Lower lobe of right lung (tissue), 2 donors: ENCODE results near the gene P4HB. TPM values are rescaled to one million over a fixed set of nuclear protein-coding genes. Genes with fewer than 3 reads are reported as not detected.

Experiments used
- ATAC-seq, 2 donors: fragments of 200-7000 bp; cut with Tn5 transposase; one replicate each; pipeline ENCODE4 v1.9.1; 2020 to 2022; ENCODE audit warnings: mild to moderate bottlenecking in 2 of 2, moderate library complexity in 2 of 2
- DNase-seq: peaks from one replicate; pipeline ENCODE4 v3.0.0-alpha.2; 2020
- H3K27ac ChIP-seq: fragments of 200-600 bp; one replicate; pipeline ENCODE4 v1.8.0; 2022
- H3K27me3 ChIP-seq: fragments of 200-600 bp; one replicate; pipeline ENCODE4 v1.8.0; 2022; ENCODE audit warnings: low read depth
- H3K36me3 ChIP-seq: fragments of 200-600 bp; one replicate; pipeline ENCODE4 v1.8.0; 2022; ENCODE audit warnings: mild to moderate bottlenecking
- H3K4me1 ChIP-seq: fragments of 200-600 bp; one replicate; pipeline ENCODE4 v1.8.0; 2022
- H3K4me3 ChIP-seq: fragments of 200-600 bp; one replicate; pipeline ENCODE4 v1.8.0; 2022; ENCODE audit warnings: mild to moderate bottlenecking
- H3K9me3 ChIP-seq: fragments of 200-600 bp; one replicate; pipeline ENCODE4 v1.8.0; 2022
- intact Hi-C: fragments of 100-400 bp; cut with DNase I; formaldehyde crosslinking; loops from one replicate; pipeline ENCODE4 v1.11.0; 2022
- total RNA-seq: library from RNA; stranded (reverse); fragmentation: NEBNext Ultra II Directional; extraction: Animal tissue kit (Norgen Biotek cat#: 25700); gene quantifications from one replicate; pipeline ENCODE4 v1.2.1, GENCODE V29; 2021
- TF ChIP-seq, protein P1 (sequence below): fragments of 200-600 bp; IDR thresholded peaks from one replicate; pipeline ENCODE4 v1.8.0; 2022; ENCODE audit warnings: antibody characterized with exemption, mild to moderate bottlenecking
- donor health status: DM: no; HTN: yes; CAD: no; lungs with severe emphysema.

Gene P4HB
- total RNA-seq, 1 donor from 2014 or later, result 432 TPM

GRCh38 chr17:81899514-81900166, 39.3 kb upstream of the P4HB start:
- ATAC-seq, result no peak
- intact Hi-C loops, result no loop called here
- no peak overlapping the region for H3K4me3 ChIP-seq
- H3K36me3 ChIP-seq, result peaks cover 65% of the 10 kb centered on the region
- TF ChIP-seq, protein P1, sequence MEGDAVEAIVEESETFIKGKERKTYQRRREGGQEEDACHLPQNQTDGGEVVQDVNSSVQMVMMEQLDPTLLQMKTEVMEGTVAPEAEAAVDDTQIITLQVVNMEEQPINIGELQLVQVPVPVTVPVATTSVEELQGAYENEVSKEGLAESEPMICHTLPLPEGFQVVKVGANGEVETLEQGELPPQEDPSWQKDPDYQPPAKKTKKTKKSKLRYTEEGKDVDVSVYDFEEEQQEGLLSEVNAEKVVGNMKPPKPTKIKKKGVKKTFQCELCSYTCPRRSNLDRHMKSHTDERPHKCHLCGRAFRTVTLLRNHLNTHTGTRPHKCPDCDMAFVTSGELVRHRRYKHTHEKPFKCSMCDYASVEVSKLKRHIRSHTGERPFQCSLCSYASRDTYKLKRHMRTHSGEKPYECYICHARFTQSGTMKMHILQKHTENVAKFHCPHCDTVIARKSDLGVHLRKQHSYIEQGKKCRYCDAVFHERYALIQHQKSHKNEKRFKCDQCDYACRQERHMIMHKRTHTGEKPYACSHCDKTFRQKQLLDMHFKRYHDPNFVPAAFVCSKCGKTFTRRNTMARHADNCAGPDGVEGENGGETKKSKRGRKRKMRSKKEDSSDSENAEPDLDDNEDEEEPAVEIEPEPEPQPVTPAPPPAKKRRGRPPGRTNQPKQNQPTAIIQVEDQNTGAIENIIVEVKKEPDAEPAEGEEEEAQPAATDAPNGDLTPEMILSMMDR, result no peak
- no peaks in the 10 kb centered on the region for H3K9me3 ChIP-seq
- peaks cover 14% of the 10 kb centered on the region for H3K4me1 ChIP-seq
- peaks cover 4% of the 10 kb centered on the region for H3K27me3 ChIP-seq
- H3K27ac ChIP-seq, result no peak overlapping the region
- no peak for DNase-seq

DNA sequence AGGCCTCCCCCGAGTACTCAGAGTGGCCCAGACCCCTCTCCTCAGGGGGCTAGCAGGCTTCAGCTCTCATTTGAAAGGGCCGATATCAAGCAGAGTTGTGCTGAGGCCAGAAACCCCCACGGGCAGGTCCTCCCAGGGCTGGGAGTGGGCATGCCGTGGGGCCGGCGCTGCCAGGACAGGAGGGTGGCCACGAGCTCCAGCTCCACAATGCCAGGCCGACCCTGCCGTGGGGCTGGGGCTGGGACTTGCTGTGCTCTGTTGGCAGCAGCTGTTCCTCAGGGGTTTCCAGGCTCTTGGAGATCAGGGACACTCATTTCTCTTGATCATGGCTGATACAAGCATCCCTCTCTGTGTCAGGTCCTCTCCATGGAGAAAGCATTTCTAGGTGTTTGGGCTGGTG, 38.5 kb upstream of the P4HB start:
- no peak for ATAC-seq
- TF ChIP-seq, protein P1, result no peak
- Histone ChIP-seq H3K27ac (no peak overlapping the region), H3K4me1 (peaks cover 14% of the 10 kb centered on the region), H3K27me3 (peaks cover 4% of the 10 kb centered on the region), H3K9me3 (no peaks in the 10 kb centered on the region), H3K4me3 (no peak overlapping the region), H3K36me3 (peaks cover 69% of the 10 kb centered on the region)
- intact Hi-C loops, result no loop called here
- DNase-seq, result no peak

GRCh38 chr17:81898029-81898866, 37.9 kb upstream of the P4HB start:
- peaks cover 73% of the 10 kb centered on the region for H3K36me3 ChIP-seq
- H3K27me3 ChIP-seq, result peaks cover 4% of the 10 kb centered on the region
- H3K4me3 ChIP-seq, result no peak overlapping the region
- intact Hi-C loops, result no loop called here
- ATAC-seq (no peak), DNase-seq (no peak)
- no peak overlapping the region for H3K27ac ChIP-seq
- H3K9me3 ChIP-seq, result no peaks in the 10 kb centered on the region
- peaks cover 14% of the 10 kb centered on the region for H3K4me1 ChIP-seq
- TF ChIP-seq, protein P1, result no peak

- no peak for DNase-seq
- TF ChIP-seq, protein P1, result no peak
- intact Hi-C loops, result no loop called here
- no peak overlapping the region for H3K4me3 ChIP-seq
- H3K27ac ChIP-seq, result no peak overlapping the region
- no peaks in the 10 kb centered on the region for H3K27me3 ChIP-seq
- H3K36me3 ChIP-seq, result peaks cover 69% of the 10 kb centered on the region
- ATAC-seq, result no peak
- peaks cover 14% of the 10 kb centered on the region for H3K4me1 ChIP-seq
- no peaks in the 10 kb centered on the region for H3K9me3 ChIP-seq
These were observed 35.1 kb upstream of the P4HB start for GRCh38 chr17:81895400-81895799.

DNA sequence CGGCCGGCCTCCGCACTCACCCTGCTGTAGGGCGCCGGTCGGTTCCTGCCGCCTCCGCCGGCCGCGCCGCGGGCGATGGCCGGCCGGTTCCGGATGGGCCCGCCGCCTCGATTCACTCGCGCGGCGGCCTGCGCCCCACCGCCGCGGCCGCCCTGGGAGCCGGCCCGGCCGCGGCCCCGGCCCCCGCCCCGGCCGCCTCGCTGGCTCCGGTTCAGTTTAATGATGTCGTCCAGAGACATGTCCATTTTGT, 30.9 kb upstream of the P4HB start:
- DNase-seq (no peak), ATAC-seq (no peak)
- intact Hi-C loops, result no loop called here
- Histone ChIP-seq H3K27me3 (no peaks in the 10 kb centered on the region), H3K4me1 (peaks cover 27% of the 10 kb centered on the region), H3K4me3 (peak overlapping the region; percentile 73), H3K36me3 (peaks cover 69% of the 10 kb centered on the region), H3K27ac (peak overlapping the region; percentile 85), H3K9me3 (no peaks in the 10 kb centered on the region)
- TF ChIP-seq, protein P1, result no peak
